Fibroblast of skin of left quadriceps (primary cell): ENCODE measurements around the gene KTN1.

ENCODE experiments used
- DNase-seq, 2 experiments: peaks; one replicate each; pipeline ENCODE4 v3.0.0-alpha.2; 2013; ENCODE audit warnings: low read depth in 2 of 2

KTN1 gene

GRCh38 chr14:55605793-55606192 lies 25.8 kb downstream of the KTN1 start:
- no peak for DNase-seq

- DNase-seq: no peak
Measured at GRCh38 chr14:55607386-55607785, 27.4 kb downstream of the KTN1 start.

- peak; percentile 61 to 66 for DNase-seq
Measured at GRCh38 chr14:55609681-55610080, 29.7 kb downstream of the KTN1 start.

GRCh38 chr14:55610713-55611370 lies 30.8 kb downstream of the KTN1 start:
- DNase-seq: no peak

- DNase-seq: no peak
Measured at GRCh38 chr14:55611859-55612258, 31.9 kb downstream of the KTN1 start.

GRCh38 chr14:55614304-55614703 lies 34.3 kb downstream of the KTN1 start:
- DNase-seq: no peak

GRCh38 chr14:55620277-55620676 lies 40.3 kb downstream of the KTN1 start:
- DNase-seq: no peak

- no peak for DNase-seq
Measured at GRCh38 chr14:55620981-55621380, 41.0 kb downstream of the KTN1 start.

GRCh38 chr14:55621391-55621790 lies 41.4 kb downstream of the KTN1 start:
- no peak for DNase-seq

GRCh38 chr14:55624913-55625312 lies 44.9 kb downstream of the KTN1 start:
- DNase-seq: no peak

- DNase-seq: no peak
Measured at GRCh38 chr14:55625481-55625880, 45.5 kb downstream of the KTN1 start.

GRCh38 chr14:55626131-55626530 lies 46.1 kb downstream of the KTN1 start:
- DNase-seq: no peak

- no peak for DNase-seq
Measured at GRCh38 chr14:55628426-55628825, 48.4 kb downstream of the KTN1 start.

GRCh38 chr14:55638665-55639064 lies 58.7 kb downstream of the KTN1 start:
- DNase-seq: no peak

- DNase-seq: no peak
Measured at GRCh38 chr14:55641290-55641689, 61.3 kb downstream of the KTN1 start.

- DNase-seq: no peak
Measured at GRCh38 chr14:55641954-55642353, 61.9 kb downstream of the KTN1 start.

GRCh38 chr14:55645145-55645544 lies 65.1 kb downstream of the KTN1 start:
- DNase-seq: no peak

GRCh38 chr14:55645845-55646832 lies 66.1 kb downstream of the KTN1 start:
- no peak for DNase-seq

GRCh38 chr14:55650992-55651391 lies 71.0 kb downstream of the KTN1 start:
- no peak for DNase-seq

GRCh38 chr14:55654243-55654642 lies 74.2 kb downstream of the KTN1 start:
- no peak for DNase-seq

GRCh38 chr14:55661029-55661428 lies 81.0 kb downstream of the KTN1 start:
- DNase-seq: no peak

- DNase-seq: no peak
Measured at GRCh38 chr14:55662752-55663151, 82.7 kb downstream of the KTN1 start.

GRCh38 chr14:55665067-55665675 lies 85.2 kb downstream of the KTN1 start:
- DNase-seq: peak; percentile 16 to 18
